Measurements from ENCODE around the gene RASSF8. TPM values are rescaled to one million over a fixed set of nuclear protein-coding genes. Genes with fewer than 3 reads are reported as not detected.
A peak's percentile ranks its signal among the peaks of the same experiment; 100 is the strongest.

The RASSF8 gene
- total and polyA plus RNA-seq, 2 donors from 2014 or later, result 12.0 to 52.8 TPM

- H3K36me3 ChIP-seq (ENCODE audit: control insufficient read depth in 2 of 3, insufficient read depth in 3 of 3, low read length in 3 of 3), result no peaks in the 10 kb centered on the region
- no peak for TF ChIP-seq CTCF (IDR thresholded peaks at IDR 0.05; ENCODE audit: borderline replicate concordance, extremely low read depth, insufficient read depth)
- no peak overlapping the region for H3K27ac ChIP-seq (ENCODE audit: low read depth in 2 of 2, low read length in 2 of 2)
- no peaks in the 10 kb centered on the region for H3K27me3 ChIP-seq (ENCODE audit: control insufficient read depth, insufficient read depth, low read length)
- H3K4me3 ChIP-seq (ENCODE audit: low read length in 3 of 3), result no peak overlapping the region
- DNase-seq, result no peak
- intact Hi-C loops (cut with DNase I), result no loop called here
- H3K9ac ChIP-seq (ENCODE audit: low read length in 3 of 3), result no peak overlapping the region
- peak; percentile 30 for FAIRE-seq
- peaks cover 0 to 18% (median 2%) of the 10 kb centered on the region in 3 donors for H3K4me1 ChIP-seq (ENCODE audit: control insufficient read depth in 2 of 3, insufficient read depth in 2 of 3, low read depth in 1 of 3, low read length in 3 of 3)
- H3K9me3 ChIP-seq (ENCODE audit: control insufficient read depth in 2 of 3, insufficient read depth in 1 of 3, low read length in 3 of 3), result no peaks in the 10 kb centered on the region
Observed at GRCh38 chr12:26042645-26043044, 84.2 kb downstream of the RASSF8 start.

DNA sequence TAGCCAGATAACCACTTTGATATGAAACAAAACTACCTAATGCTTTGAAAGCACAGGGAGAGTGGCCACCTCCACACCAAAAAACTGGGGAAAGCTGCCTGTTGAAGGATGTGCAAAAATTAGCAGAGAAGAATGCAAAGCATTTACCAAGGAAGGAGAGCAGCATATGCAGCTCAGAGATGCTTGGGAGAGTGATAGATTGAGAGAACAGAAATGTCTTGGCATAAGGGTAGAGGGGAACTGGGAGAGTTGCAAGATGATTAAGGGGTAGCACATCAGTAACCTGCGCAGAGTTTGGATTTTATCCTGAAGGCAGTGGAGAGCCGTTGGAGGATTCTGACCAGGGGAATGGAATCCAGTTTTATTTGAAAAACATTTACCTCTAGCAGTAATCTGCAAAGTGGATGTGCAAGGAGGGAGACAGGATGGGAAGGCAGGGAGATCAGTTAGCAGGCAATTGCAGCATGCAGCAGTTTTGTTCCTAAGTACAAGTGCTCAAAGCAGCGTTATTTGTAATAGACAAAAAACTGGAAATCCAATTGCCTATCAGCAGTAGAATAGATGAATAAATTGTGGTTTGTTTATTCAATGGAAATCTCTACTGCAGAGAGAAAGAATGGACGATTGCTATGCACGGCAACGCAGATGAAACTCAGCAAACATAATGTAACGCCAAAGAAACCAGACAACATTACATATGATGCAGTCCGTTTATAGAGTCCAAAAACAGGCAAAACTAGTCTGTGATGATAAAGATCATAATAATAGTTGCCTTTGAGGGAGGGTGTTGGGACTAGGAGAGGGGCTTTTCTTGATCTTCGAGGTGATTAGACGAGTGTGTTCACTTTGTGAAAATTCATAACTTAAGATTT lies 84.9 kb downstream of the RASSF8 start:
- DNase-seq (no peak), FAIRE-seq (no peak)
- Histone ChIP-seq H3K36me3 (ENCODE audit: control insufficient read depth in 2 of 3, insufficient read depth in 3 of 3, low read length in 3 of 3) (no peaks in the 10 kb centered on the region), H3K27ac (ENCODE audit: low read depth in 2 of 2, low read length in 2 of 2) (no peak overlapping the region), H3K4me3 (ENCODE audit: low read length in 3 of 3) (no peak overlapping the region), H3K27me3 (ENCODE audit: control insufficient read depth, insufficient read depth, low read length) (no peaks in the 10 kb centered on the region), H3K4me1 (ENCODE audit: control insufficient read depth in 2 of 3, insufficient read depth in 2 of 3, low read depth in 1 of 3, low read length in 3 of 3) (peaks cover 0 to 10% (median 2%) of the 10 kb centered on the region in 3 donors), H3K9me3 (ENCODE audit: control insufficient read depth in 2 of 3, insufficient read depth in 1 of 3, low read length in 3 of 3) (no peaks in the 10 kb centered on the region), H3K9ac (ENCODE audit: low read length in 3 of 3) (no peak overlapping the region)
- no peak for TF ChIP-seq CTCF (IDR thresholded peaks at IDR 0.05; ENCODE audit: borderline replicate concordance, extremely low read depth, insufficient read depth)
- intact Hi-C loops (cut with DNase I), result no loop called here

- H3K9ac ChIP-seq (ENCODE audit: low read length in 3 of 3), result no peak overlapping the region
Observed at GRCh38 chr12:26044007-26044394, 85.5 kb downstream of the RASSF8 start.

More at GRCh38 chr12:26044007-26044394, 85.5 kb downstream of the RASSF8 start:
- DNase-seq, result no peak
- Histone ChIP-seq H3K9me3 (ENCODE audit: control insufficient read depth in 2 of 3, insufficient read depth in 1 of 3, low read length in 3 of 3) (no peaks in the 10 kb centered on the region), H3K4me3 (ENCODE audit: low read length in 3 of 3) (no peak overlapping the region), H3K27ac (ENCODE audit: low read depth in 2 of 2, low read length in 2 of 2) (no peak overlapping the region), H3K27me3 (ENCODE audit: control insufficient read depth, insufficient read depth, low read length) (no peaks in the 10 kb centered on the region), H3K4me1 (ENCODE audit: control insufficient read depth in 2 of 3, insufficient read depth in 2 of 3, low read depth in 1 of 3, low read length in 3 of 3) (peaks cover 0 to 5% (median 2%) of the 10 kb centered on the region in 3 donors), H3K36me3 (ENCODE audit: control insufficient read depth in 2 of 3, insufficient read depth in 3 of 3, low read length in 3 of 3) (no peaks in the 10 kb centered on the region)
- TF ChIP-seq CTCF (IDR thresholded peaks at IDR 0.05; ENCODE audit: borderline replicate concordance, extremely low read depth, insufficient read depth), result no peak
- intact Hi-C loops (cut with DNase I), result no loop called here
- no peak for FAIRE-seq

Data from kidney (tissue), 14 donors.